ENCODE measurements around the gene LIX1.

DNA sequence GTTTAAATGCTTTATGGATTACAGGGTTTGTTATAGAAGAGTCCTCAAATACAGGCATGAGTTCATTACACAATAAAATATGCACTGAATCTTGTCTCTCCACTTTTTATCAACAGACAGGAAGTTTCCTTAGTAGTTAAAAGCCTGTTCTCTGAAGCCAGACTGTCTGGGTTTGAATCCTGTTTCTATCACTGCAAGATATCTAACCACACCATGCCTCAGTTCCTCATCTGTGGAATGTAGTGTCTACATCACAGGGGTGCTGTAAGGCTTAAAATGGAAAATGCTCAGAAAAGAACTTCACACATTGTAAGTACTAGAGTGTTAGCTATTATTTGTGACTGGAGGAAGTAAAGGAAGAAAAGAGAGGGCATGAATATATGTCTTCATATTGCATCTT, 9.3 kb downstream of the LIX1 start:
- TF ChIP-seq, protein P1, sequence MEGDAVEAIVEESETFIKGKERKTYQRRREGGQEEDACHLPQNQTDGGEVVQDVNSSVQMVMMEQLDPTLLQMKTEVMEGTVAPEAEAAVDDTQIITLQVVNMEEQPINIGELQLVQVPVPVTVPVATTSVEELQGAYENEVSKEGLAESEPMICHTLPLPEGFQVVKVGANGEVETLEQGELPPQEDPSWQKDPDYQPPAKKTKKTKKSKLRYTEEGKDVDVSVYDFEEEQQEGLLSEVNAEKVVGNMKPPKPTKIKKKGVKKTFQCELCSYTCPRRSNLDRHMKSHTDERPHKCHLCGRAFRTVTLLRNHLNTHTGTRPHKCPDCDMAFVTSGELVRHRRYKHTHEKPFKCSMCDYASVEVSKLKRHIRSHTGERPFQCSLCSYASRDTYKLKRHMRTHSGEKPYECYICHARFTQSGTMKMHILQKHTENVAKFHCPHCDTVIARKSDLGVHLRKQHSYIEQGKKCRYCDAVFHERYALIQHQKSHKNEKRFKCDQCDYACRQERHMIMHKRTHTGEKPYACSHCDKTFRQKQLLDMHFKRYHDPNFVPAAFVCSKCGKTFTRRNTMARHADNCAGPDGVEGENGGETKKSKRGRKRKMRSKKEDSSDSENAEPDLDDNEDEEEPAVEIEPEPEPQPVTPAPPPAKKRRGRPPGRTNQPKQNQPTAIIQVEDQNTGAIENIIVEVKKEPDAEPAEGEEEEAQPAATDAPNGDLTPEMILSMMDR (IDR thresholded peaks at IDR 0.05), result no peak
- TF ChIP-seq POLR2A (IDR thresholded peaks at IDR 0.05) (no peak), POLR2AphosphoS5 (IDR thresholded peaks at IDR 0.05; ENCODE audit: insufficient read depth in 1 of 2, low read depth in 1 of 2) (no peak)

Measured in vagina (tissue), 2 donors.